CD8-positive, alpha-beta memory T cell (primary cell): Measurements from ENCODE around the gene PRDM4. TPM values are rescaled to one million over a fixed set of nuclear protein-coding genes. Genes with fewer than 3 reads are reported as not detected.
A peak's percentile ranks its signal among the peaks of the same experiment; 100 is the strongest.

Experiments used
- CTCF ChIA-PET: fragments of 350-600 bp; sonication (Branson Sonifier 250); formaldehyde crosslinking; loops from one replicate; lab custom pipeline; 2021; ENCODE audit warnings: antibody characterized with exemption; lab: Charles Lee
- POLR2A ChIA-PET: fragments of 350-600 bp; sonication (Branson Sonifier 250); formaldehyde crosslinking; loops from one replicate; lab custom pipeline; 2021; ENCODE audit warnings: antibody characterized with exemption; lab: Charles Lee
- DNase-seq, 5 donors: peaks; one replicate each; pipeline versions ENCODE4 v3.0.0 to v3.0.0-alpha.2; 2020 to 2022; ENCODE audit warnings: mixed read lengths in 1 of 5
- H3K27ac ChIP-seq: one replicate; pipeline ENCODE4 v1.7.0; 2013; ENCODE audit warnings: low read depth, mild to moderate bottlenecking, low read length, moderate library complexity
- H3K27me3 ChIP-seq: 2 replicates; pipeline ENCODE4 v1.7.0; 2013; ENCODE audit warnings: low read length, mild to moderate bottlenecking; ENCODE audit not compliant: insufficient read depth, poor library complexity, severe bottlenecking
- H3K36me3 ChIP-seq: 2 replicates; pipeline ENCODE4 v1.7.0; 2013; ENCODE audit warnings: mild to moderate bottlenecking, low read length, moderate library complexity; ENCODE audit not compliant: insufficient read depth
- H3K4me1 ChIP-seq: 2 replicates; pipeline ENCODE4 v1.7.0; 2013; ENCODE audit warnings: mild to moderate bottlenecking, low read length, moderate library complexity; ENCODE audit not compliant: insufficient read depth
- H3K4me3 ChIP-seq: 2 replicates; pipeline ENCODE4 v1.7.0; 2013; ENCODE audit warnings: mild to moderate bottlenecking, low read length
- H3K9me3 ChIP-seq: 2 replicates; pipeline ENCODE4 v1.7.0; 2013; ENCODE audit warnings: mild to moderate bottlenecking, low read length
- H3K27ac Mint-ChIP-seq, 8 donors: one replicate each; pipeline ENCODE4 v1.8.0; 2020 to 2021; ENCODE audit warnings: mixed read lengths in 8 of 8, mild to moderate bottlenecking in 6 of 8, inconsistent platforms in 3 of 8, moderate library complexity in 3 of 8
- H3K27me3 Mint-ChIP-seq, 2 donors: one replicate each; pipeline ENCODE4 v1.8.0; 2020 to 2021; ENCODE audit warnings: mixed read lengths in 2 of 2, mild to moderate bottlenecking in 1 of 2, moderate library complexity in 1 of 2
- H3K36me3 Mint-ChIP-seq, 3 donors: one replicate each; pipeline ENCODE4 v1.8.0; 2020 to 2021; ENCODE audit warnings: mixed read lengths in 3 of 3, inconsistent platforms in 1 of 3, mild to moderate bottlenecking in 1 of 3
- H3K4me1 Mint-ChIP-seq, 3 donors: one replicate each; pipeline ENCODE4 v1.8.0; 2020 to 2021; ENCODE audit warnings: mixed read lengths in 3 of 3, inconsistent platforms in 1 of 3, mild to moderate bottlenecking in 1 of 3
- H3K4me3 Mint-ChIP-seq, 7 donors: one replicate each; pipeline ENCODE4 v1.8.0; 2020 to 2021; ENCODE audit warnings: mixed read lengths in 7 of 7, mild to moderate bottlenecking in 6 of 7, moderate library complexity in 4 of 7, inconsistent platforms in 2 of 7
- H3K9me3 Mint-ChIP-seq, 5 donors: one replicate each; pipeline ENCODE4 v1.8.0; 2020 to 2022; ENCODE audit warnings: mixed read lengths in 5 of 5, mild to moderate bottlenecking in 3 of 5, moderate library complexity in 2 of 5, inconsistent platforms in 1 of 5
- polyA plus RNA-seq: library from polyadenylated mRNA; unstranded; fragments of 300-500 nt; fragmentation: Illumina TruSeq; gene quantifications from one replicate; pipeline ENCODE4 v1.2.3, GENCODE V29; 2021
- total RNA-seq, 2 experiments: library from RNA; stranded (reverse); gene quantifications; one replicate each; pipeline ENCODE4 v1.2.3, GENCODE V29; 2021

The PRDM4 gene
- total and polyA plus RNA-seq, 3 experiments from 2014 or later = 25.2 to 33.8 (median 30.5) TPM

- DNase-seq = no peak
- peak overlapping the region; percentile 86 to 94 (median 89) for H3K4me3 Mint-ChIP-seq
Measured at GRCh38 chr12:107761502-107761904, 566 bp upstream of the PRDM4 start.

DNA sequence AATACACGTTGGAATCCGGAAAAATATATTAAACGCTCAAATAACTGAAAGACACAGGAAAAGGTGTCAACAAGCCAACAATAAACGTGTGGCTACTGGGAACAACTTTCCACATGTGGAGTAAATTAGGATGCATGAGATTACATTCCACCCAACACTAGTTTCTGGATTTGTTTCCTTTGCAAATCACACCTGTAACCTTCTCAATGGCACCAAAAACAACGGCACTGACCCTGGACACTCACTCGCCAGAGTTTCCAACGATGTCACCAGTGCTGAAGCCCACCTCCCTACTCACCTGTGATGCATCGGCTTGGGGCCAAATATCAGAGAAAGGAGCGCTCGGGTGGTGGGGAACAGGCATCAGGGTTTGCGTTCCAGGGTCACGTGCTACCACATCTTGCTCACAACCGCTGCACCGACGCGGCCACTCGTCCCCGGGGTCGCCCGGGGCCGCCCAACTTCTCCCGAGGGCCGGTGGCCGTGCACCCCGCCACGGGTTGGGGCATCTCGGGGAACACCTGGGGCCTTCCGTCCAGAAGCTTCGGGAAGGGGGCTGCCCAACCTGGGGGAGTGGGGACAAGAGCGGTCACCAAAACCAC is 629 bp downstream of the PRDM4 start:
- Histone ChIP-seq H3K27ac (peak overlapping the region; percentile 64), H3K9me3 (no peaks in the 10 kb centered on the region), H3K27me3 (no peaks in the 10 kb centered on the region), H3K4me1 (peaks cover 36% of the 10 kb centered on the region), H3K4me3 (peak overlapping the region; percentile 93), H3K36me3 (peaks cover 10% of the 10 kb centered on the region)
- peak overlapping the region in 7 of 8 donors; percentile 84 to 97 (median 89) for H3K27ac Mint-ChIP-seq
- peak overlapping the region; percentile 88 to 95 (median 90) for H3K4me3 Mint-ChIP-seq
- DNase-seq = peak; percentile 17 to 55 (median 24)
- peaks cover 30 to 51% (median 50%) of the 10 kb centered on the region in 3 donors for H3K4me1 Mint-ChIP-seq
- H3K27me3 Mint-ChIP-seq = no peaks in the 10 kb centered on the region
- H3K36me3 Mint-ChIP-seq = peaks cover 2 to 38% (median 3%) of the 10 kb centered on the region in 3 donors
- POLR2A ChIA-PET = interaction anchor here (0.6 kb wide), 1 partner anchor 380 kb away, joined by 3 read pairs; no protein-coding TSS in a partner anchor
- CTCF ChIA-PET = no interaction called here
- no peaks in the 10 kb centered on the region for H3K9me3 Mint-ChIP-seq

More at GRCh38 chr12:107761502-107761904, 566 bp upstream of the PRDM4 start:
- peaks cover 36% of the 10 kb centered on the region for H3K4me1 ChIP-seq
- H3K36me3 ChIP-seq = peaks cover 5% of the 10 kb centered on the region
- H3K27ac ChIP-seq = peak overlapping the region; percentile 81
- Mint-ChIP-seq H3K27ac (peak overlapping the region; percentile 92 to 98 (median 94)), H3K27me3 (no peaks in the 10 kb centered on the region), H3K9me3 (no peaks in the 10 kb centered on the region), H3K36me3 (peaks cover 1 to 30% (median 3%) of the 10 kb centered on the region in 3 donors), H3K4me1 (peaks cover 30 to 48% (median 47%) of the 10 kb centered on the region in 3 donors)
- no peaks in the 10 kb centered on the region for H3K9me3 ChIP-seq
- peak overlapping the region; percentile 84 for H3K4me3 ChIP-seq
- ChIA-PET CTCF (no interaction called here), POLR2A (no interaction called here)
- H3K27me3 ChIP-seq = no peaks in the 10 kb centered on the region

DNA sequence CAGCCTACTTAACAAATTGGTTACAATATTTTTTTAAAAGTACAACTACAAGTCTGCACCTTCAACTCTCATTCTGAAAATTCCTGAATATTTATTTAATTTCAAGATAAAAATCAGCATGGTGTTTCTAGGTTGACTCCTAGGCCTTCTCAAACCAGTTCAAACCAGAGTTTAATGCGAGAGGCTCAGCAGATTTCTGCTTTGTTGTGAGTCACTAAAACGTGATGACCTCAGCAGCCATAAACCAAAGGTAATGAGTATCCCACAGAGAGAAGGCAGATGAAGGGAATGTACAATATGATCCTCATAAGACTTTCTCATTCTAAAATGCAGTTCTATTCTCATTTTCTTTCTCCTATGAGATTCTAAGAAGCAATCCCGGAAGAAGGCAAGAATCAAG is 1.5 kb downstream of the PRDM4 start:
- Mint-ChIP-seq H3K9me3 (no peaks in the 10 kb centered on the region), H3K4me1 (peaks cover 30 to 54% (median 50%) of the 10 kb centered on the region in 3 donors), H3K36me3 (peaks cover 2 to 47% (median 3%) of the 10 kb centered on the region in 3 donors), H3K4me3 (peak overlapping the region; percentile 88 to 95 (median 90)), H3K27me3 (no peaks in the 10 kb centered on the region), H3K27ac (peak overlapping the region in 7 of 8 donors; percentile 54 to 97 (median 89))
- no peak for DNase-seq
- peaks cover 17% of the 10 kb centered on the region for H3K36me3 ChIP-seq
- H3K27ac ChIP-seq = peak overlapping the region; percentile 64
- H3K4me1 ChIP-seq = peaks cover 36% of the 10 kb centered on the region
- ChIA-PET CTCF (no interaction called here), POLR2A (interaction anchor here (0.6 to 0.7 kb wide), 2 partner anchors 23 to 379 kb away, joined by 3 to 4 read pairs; no protein-coding TSS in a partner anchor)
- H3K4me3 ChIP-seq = peak overlapping the region; percentile 93
- H3K27me3 ChIP-seq = no peaks in the 10 kb centered on the region
- no peaks in the 10 kb centered on the region for H3K9me3 ChIP-seq

DNA sequence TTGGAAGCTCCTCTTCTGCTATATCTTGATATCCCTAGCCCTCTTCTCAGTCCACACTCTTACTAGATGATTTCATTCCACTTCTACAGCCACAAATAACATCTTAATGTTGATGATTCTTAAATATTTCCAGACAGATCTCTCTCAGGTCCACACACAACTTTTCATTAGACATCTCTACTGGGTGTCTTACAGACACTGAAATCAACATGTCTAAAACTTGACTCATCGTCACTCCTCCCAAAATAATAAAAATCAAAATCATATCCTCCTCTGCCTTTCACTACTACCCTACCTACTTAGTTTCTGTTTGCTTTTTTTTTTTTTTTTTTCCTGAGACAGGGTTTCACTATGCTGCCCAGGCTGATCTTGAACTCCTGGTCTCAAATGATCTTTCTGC is 11.9 kb downstream of the PRDM4 start:
- Mint-ChIP-seq H3K4me1 (peaks cover 3 to 19% (median 16%) of the 10 kb centered on the region in 3 donors), H3K9me3 (no peaks in the 10 kb centered on the region), H3K27ac (no peak overlapping the region), H3K36me3 (peaks cover 3 to 38% (median 15%) of the 10 kb centered on the region in 3 donors), H3K27me3 (no peaks in the 10 kb centered on the region), H3K4me3 (no peak overlapping the region)
- Histone ChIP-seq H3K36me3 (peaks cover 29% of the 10 kb centered on the region), H3K9me3 (no peaks in the 10 kb centered on the region), H3K27me3 (no peaks in the 10 kb centered on the region), H3K4me3 (no peak overlapping the region), H3K4me1 (no peaks in the 10 kb centered on the region), H3K27ac (no peak overlapping the region)
- no peak for DNase-seq
- CTCF ChIA-PET = no interaction called here
- POLR2A ChIA-PET = no interaction called here

DNA sequence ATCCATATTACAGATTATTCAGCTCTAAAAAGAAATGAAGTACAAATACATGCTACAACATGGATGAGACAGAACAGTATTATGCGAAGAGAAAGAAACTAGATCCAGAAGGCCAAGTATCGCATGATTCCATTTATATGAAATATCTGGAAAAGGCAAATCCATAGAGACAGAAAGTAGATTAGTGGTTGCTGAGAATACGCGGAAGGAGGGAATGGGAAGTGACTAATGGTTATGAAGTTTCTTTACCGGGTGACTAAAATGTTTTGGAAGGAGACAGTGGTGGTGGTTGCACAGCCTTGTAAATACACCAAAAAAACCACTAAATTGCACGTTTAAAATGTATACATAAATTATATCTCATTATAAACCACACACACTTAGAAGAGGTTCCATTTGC is 12.5 kb downstream of the PRDM4 start:
- H3K27ac Mint-ChIP-seq = no peak overlapping the region
- H3K4me3 Mint-ChIP-seq = no peak overlapping the region
- H3K27me3 Mint-ChIP-seq = no peaks in the 10 kb centered on the region
- H3K9me3 Mint-ChIP-seq = no peaks in the 10 kb centered on the region
- peaks cover 2 to 36% (median 14%) of the 10 kb centered on the region in 3 donors for H3K36me3 Mint-ChIP-seq
- no peak for DNase-seq
- no peak overlapping the region for H3K4me3 ChIP-seq
- H3K9me3 ChIP-seq = no peaks in the 10 kb centered on the region
- POLR2A ChIA-PET = interaction anchor here (0.6 kb wide), 1 partner anchor 798 kb away, joined by 6 read pairs; no protein-coding TSS in a partner anchor
- H3K27ac ChIP-seq = no peak overlapping the region
- H3K4me1 Mint-ChIP-seq = peaks cover 3 to 14% (median 10%) of the 10 kb centered on the region in 3 donors
- H3K4me1 ChIP-seq = no peaks in the 10 kb centered on the region
- H3K27me3 ChIP-seq = no peaks in the 10 kb centered on the region
- CTCF ChIA-PET = no interaction called here
- peaks cover 35% of the 10 kb centered on the region for H3K36me3 ChIP-seq

DNA sequence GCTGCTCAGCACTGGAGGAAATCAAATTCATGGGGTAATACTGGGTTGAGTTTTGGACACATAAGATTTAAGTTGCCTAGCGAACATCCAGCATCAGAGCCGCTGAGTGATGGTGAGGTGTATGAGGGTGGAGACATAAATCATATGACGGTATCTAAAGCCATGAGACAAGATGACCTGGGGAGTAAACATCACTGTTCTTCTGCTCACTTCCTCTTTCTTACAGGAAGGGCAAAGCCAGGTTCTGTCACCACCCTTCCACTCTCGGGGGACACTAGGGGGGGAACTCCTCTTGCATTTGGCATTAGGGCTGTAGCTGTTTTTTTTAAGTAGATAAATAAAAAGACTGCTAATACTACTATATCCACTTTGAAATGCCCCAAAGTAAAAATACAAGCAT is 24.0 kb downstream of the PRDM4 start:
- Histone ChIP-seq H3K27me3 (no peaks in the 10 kb centered on the region), H3K4me1 (no peaks in the 10 kb centered on the region), H3K36me3 (peaks cover 63% of the 10 kb centered on the region), H3K27ac (no peak overlapping the region), H3K4me3 (no peak overlapping the region), H3K9me3 (no peaks in the 10 kb centered on the region)
- H3K4me1 Mint-ChIP-seq = peaks cover 0 to 7% (median 3%) of the 10 kb centered on the region in 3 donors
- no peak overlapping the region for H3K4me3 Mint-ChIP-seq
- peaks cover 22 to 96% (median 43%) of the 10 kb centered on the region in 3 donors for H3K36me3 Mint-ChIP-seq
- POLR2A ChIA-PET = interaction anchor here (1.2 kb wide), 1 partner anchor 22 kb away, joined by 4 read pairs; no protein-coding TSS in a partner anchor
- H3K9me3 Mint-ChIP-seq = no peaks in the 10 kb centered on the region
- H3K27ac Mint-ChIP-seq = peak overlapping the region in 3 of 8 donors; percentile 0 to 78 (median 14)
- CTCF ChIA-PET = no interaction called here
- no peak for DNase-seq
- no peaks in the 10 kb centered on the region for H3K27me3 Mint-ChIP-seq

GRCh38 chr12:107735763-107736162 is 25.2 kb downstream of the PRDM4 start:
- ChIA-PET POLR2A (interaction anchor here (1.2 kb wide), 1 partner anchor 23 kb away, joined by 4 read pairs; no protein-coding TSS in a partner anchor), CTCF (no interaction called here)
- Histone ChIP-seq H3K27ac (no peak overlapping the region), H3K27me3 (no peaks in the 10 kb centered on the region), H3K36me3 (peaks cover 54% of the 10 kb centered on the region), H3K9me3 (no peaks in the 10 kb centered on the region), H3K4me1 (no peaks in the 10 kb centered on the region), H3K4me3 (no peak overlapping the region)
- Mint-ChIP-seq H3K27ac (peak overlapping the region in 3 of 8 donors; percentile 44 to 69 (median 59)), H3K36me3 (peaks cover 14 to 87% (median 34%) of the 10 kb centered on the region in 3 donors), H3K27me3 (no peaks in the 10 kb centered on the region), H3K4me1 (peaks cover 0 to 7% (median 3%) of the 10 kb centered on the region in 3 donors), H3K9me3 (no peaks in the 10 kb centered on the region), H3K4me3 (no peak overlapping the region)
- DNase-seq = no peak

- ChIA-PET POLR2A (no interaction called here), CTCF (no interaction called here)
- peaks cover 13 to 72% (median 28%) of the 10 kb centered on the region in 3 donors for H3K36me3 Mint-ChIP-seq
- no peaks in the 10 kb centered on the region for H3K9me3 Mint-ChIP-seq
- peak overlapping the region in 1 of 8 donors; percentile 19 for H3K27ac Mint-ChIP-seq
- H3K4me1 Mint-ChIP-seq = peaks cover 0 to 7% (median 3%) of the 10 kb centered on the region in 3 donors
- H3K4me3 ChIP-seq = no peak overlapping the region
- no peak overlapping the region for H3K4me3 Mint-ChIP-seq
- DNase-seq = no peak
- no peak overlapping the region for H3K27ac ChIP-seq
- no peaks in the 10 kb centered on the region for H3K27me3 Mint-ChIP-seq
- no peaks in the 10 kb centered on the region for H3K27me3 ChIP-seq
- peaks cover 46% of the 10 kb centered on the region for H3K36me3 ChIP-seq
- no peaks in the 10 kb centered on the region for H3K9me3 ChIP-seq
- no peaks in the 10 kb centered on the region for H3K4me1 ChIP-seq
Measured at GRCh38 chr12:107734139-107734538, 26.8 kb downstream of the PRDM4 start.
